GM21367 (cell line): ENCODE measurements around the gene PAGE1.
"Not testable (repeated sequence)": the region's sequence is repeated elsewhere in the genome, so short reads cannot be mapped to it uniquely, and the experiment has no call there.

Experiments
- ATAC-seq: cut with Tn5 transposase; IDR thresholded peaks from one replicate; pipeline ENCODE4 v1.9.1; 2021; ENCODE audit not compliant: unreplicated experiment

The PAGE1 gene

GRCh38 chrX:49695276-49696180 lies at the start of gene PAGE1:
Gene PAGE1, minus strand, starts transcription at chrX:49695984. Its CDS starts 1,214 bp downstream, at chrX:49694770.
- no peak for ATAC-seq

GRCh38 chrX:49741501-49741900 lies 45.7 kb upstream of the PAGE1 start:
- not testable (repeated sequence) for ATAC-seq

GRCh38 chrX:49727847-49728246 lies 32.1 kb upstream of the PAGE1 start:
- no peak for ATAC-seq

GRCh38 chrX:49726966-49727365 lies 31.2 kb upstream of the PAGE1 start:
- no peak for ATAC-seq

GRCh38 chrX:49725923-49726904 lies 30.4 kb upstream of the PAGE1 start:
- no peak for ATAC-seq

GRCh38 chrX:49725401-49725800 lies 29.6 kb upstream of the PAGE1 start:
- ATAC-seq: no peak

GRCh38 chrX:49720106-49720505 lies 24.3 kb upstream of the PAGE1 start:
- ATAC-seq: not testable (repeated sequence)

GRCh38 chrX:49712577-49712976 lies 16.8 kb upstream of the PAGE1 start:
- no peak for ATAC-seq

GRCh38 chrX:49710744-49711319 lies 15.0 kb upstream of the PAGE1 start:
- no peak for ATAC-seq

- ATAC-seq: no peak
Measured at GRCh38 chrX:49704691-49705404, 9.1 kb upstream of the PAGE1 start.

- ATAC-seq: no peak
Measured at GRCh38 chrX:49701933-49702332, 6.1 kb upstream of the PAGE1 start.

GRCh38 chrX:49701323-49701722 lies 5.5 kb upstream of the PAGE1 start:
- no peak for ATAC-seq

- no peak for ATAC-seq
Measured at GRCh38 chrX:49675075-49675719, 20.6 kb downstream of the PAGE1 start.

GRCh38 chrX:49673394-49673793 lies 22.4 kb downstream of the PAGE1 start:
- ATAC-seq: no peak

- no peak for ATAC-seq
Measured at GRCh38 chrX:49664824-49665223, 31.0 kb downstream of the PAGE1 start.

GRCh38 chrX:49661881-49662280 lies 33.9 kb downstream of the PAGE1 start:
- no peak for ATAC-seq

- ATAC-seq: no peak
Measured at GRCh38 chrX:49659771-49660170, 36.0 kb downstream of the PAGE1 start.

GRCh38 chrX:49656533-49656932 lies 39.3 kb downstream of the PAGE1 start:
- no peak for ATAC-seq

- no peak for ATAC-seq
Measured at GRCh38 chrX:49644991-49645637, 50.7 kb downstream of the PAGE1 start.
